GM10847 (cell line): ENCODE data around the gene SCMH1.

ENCODE experiments used
- POLR2A ChIP-seq: IDR thresholded peaks from 2 replicates; pipeline ENCODE4 v1.6.1; 2011; ENCODE audit not compliant: insufficient read length; ENCODE audit errors: extremely low read depth

SCMH1 gene

DNA sequence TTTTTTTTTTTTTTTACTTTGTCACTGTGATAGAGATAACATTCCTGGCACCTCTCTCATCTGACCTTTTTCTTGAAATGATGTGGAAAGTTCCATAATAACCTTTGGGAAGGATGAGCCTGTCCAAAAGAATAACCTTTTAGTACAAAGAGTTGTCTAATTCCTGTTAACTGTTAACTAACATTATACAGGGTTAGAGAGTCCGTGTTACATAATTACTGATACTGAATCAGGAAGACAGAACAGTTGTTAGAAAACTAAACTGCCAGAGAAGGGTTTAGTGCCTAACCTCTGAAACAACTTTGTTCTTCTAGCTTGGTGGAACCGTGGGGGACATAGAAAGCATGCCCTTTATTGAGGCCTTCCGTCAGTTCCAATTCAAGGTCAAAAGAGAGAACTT, 253.8 kb downstream of the SCMH1 start:
- no peak for TF ChIP-seq POLR2A

GRCh38 chr1:40987439-40988276, 254.4 kb downstream of the SCMH1 start:
- TF ChIP-seq POLR2A: no peak

DNA sequence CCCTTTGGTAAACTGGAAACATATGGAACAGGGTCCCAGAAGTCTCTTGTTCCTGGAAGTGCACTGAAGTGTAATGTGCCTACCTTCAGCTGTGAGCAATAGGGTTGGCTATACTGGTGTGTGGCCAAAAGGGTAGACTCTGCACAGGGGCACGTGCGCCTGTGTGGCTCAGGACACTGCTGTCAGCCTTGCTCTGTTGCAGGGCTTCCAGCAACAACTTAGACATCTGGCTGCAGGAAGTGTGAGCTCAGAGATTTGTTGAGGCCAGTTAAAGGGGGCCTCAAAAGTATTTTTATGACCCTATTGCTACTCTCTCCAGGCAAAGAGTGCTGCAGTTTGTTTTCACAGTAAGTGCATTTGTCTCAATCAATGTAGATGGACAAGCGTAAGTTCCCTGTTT, 255.2 kb downstream of the SCMH1 start:
- TF ChIP-seq POLR2A: no peak

GRCh38 chr1:40986328-40986783, 255.8 kb downstream of the SCMH1 start:
- TF ChIP-seq POLR2A: no peak

- TF ChIP-seq POLR2A: no peak
Measured at GRCh38 chr1:40985875-40986274, 256.2 kb downstream of the SCMH1 start.

GRCh38 chr1:40985161-40985560, 256.9 kb downstream of the SCMH1 start:
- no peak for TF ChIP-seq POLR2A

GRCh38 chr1:40984531-40984930, 257.6 kb downstream of the SCMH1 start:
- no peak for TF ChIP-seq POLR2A

GRCh38 chr1:40984066-40984465, 258.0 kb downstream of the SCMH1 start:
- TF ChIP-seq POLR2A: no peak

DNA sequence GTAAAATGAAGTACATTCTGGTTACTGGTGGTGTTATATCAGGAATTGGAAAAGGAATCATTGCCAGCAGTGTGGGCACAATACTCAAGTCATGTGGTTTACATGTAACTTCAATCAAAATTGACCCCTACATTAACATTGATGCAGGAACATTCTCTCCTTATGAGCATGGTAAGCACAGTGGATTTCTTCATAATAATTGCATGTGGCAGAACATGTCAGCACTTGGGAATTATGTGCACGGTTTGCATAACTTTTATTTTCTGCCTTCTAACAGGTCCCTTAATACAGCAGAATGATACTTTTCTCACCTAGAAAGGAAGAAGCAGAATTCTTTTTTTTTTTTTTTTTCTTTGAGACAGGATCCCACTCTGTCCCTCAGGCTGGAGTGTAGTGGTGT, 258.8 kb downstream of the SCMH1 start:
- no peak for TF ChIP-seq POLR2A

GRCh38 chr1:40982721-40983120, 259.4 kb downstream of the SCMH1 start:
- TF ChIP-seq POLR2A: no peak

DNA sequence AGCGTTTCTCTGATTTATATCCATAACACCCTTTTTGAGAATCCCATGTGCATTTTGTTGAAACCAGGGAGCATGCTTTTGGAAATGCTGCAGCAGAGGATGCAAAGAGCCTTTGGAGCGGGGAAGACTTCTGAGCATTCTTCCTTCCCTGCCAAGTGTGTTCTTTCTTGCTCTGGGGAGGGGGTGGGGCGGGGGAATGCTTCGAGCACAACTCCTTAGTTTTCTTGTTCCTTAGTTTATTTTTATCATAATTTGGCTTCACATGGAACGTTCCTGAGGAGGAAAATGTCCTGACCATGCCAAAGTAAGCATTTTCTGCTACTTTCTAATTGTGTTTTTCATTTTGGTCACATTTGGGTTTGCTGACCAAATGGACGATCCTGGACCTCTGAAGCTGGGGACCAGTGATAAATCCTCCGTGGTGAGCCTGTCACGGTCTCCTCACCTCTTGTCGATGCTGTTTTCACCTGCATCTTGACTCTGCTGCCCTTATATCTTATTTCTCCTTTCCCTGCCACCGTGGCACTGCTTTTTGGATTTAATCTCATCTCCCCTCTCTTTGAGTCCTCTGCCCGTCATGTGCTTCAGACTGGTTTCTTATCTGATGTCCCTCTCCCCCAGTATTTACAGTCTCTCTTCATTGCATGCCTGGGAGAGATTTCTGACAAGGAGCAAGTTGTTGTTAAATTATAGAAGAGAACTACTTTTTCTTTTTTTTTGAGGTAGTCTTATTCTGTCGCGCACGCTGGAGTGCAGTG, 260.2 kb downstream of the SCMH1 start:
- TF ChIP-seq POLR2A: no peak

GRCh38 chr1:40980453-40981121, 261.5 kb downstream of the SCMH1 start:
- no peak for TF ChIP-seq POLR2A

- TF ChIP-seq POLR2A: no peak
Measured at GRCh38 chr1:40980068-40980452, 262.0 kb downstream of the SCMH1 start.

GRCh38 chr1:40979241-40980067, 262.7 kb downstream of the SCMH1 start, which contains the start of gene CTPS1:
Gene CTPS1 (plus strand): TSS chr1:40979696. CDS start chr1:40983291, 3,595 bp downstream.
- peak; percentile 55 for TF ChIP-seq POLR2A

DNA sequence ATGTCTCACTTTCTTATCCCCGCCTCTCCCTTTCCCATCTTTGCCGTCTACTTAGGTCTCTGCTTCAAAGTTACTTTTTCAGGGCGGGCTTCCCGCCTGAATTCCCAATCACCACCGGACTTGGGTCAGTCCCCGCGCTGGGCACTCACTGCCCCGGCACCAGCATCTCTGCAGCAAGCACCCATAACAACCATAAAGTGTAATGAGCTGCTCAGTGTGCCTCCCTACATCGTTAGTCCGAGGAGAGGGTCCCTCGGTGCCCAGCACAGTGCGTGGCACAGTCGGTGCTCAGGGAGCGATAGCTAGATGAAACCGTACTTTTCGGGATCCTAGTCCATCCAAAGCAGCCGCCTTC, 263.2 kb downstream of the SCMH1 start:
- TF ChIP-seq POLR2A: no peak

DNA sequence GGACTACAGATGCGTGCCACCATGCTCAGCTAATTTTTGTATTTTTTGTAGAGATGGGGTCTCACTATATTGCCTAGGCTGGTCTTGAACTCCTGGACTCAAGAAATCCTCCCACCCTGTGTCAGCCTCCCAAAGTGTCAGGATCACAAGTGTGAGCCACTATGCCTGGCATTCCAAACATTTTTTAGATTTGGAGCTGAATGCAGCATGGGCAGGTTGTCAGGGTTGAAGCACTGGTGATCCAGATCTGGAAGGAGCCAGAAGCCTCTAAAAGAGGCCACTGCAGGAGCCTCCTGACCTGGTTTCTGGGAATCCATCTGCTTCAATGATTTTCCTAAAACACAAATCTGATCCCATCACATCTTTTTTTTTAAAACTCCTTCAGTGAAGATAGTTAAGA, 264.4 kb downstream of the SCMH1 start:
- no peak for TF ChIP-seq POLR2A
